ENCODE results near the gene SMAGP.
"Not testable (repeated sequence)": the region's sequence is repeated elsewhere in the genome, so short reads cannot be mapped to it uniquely, and the experiment has no call there.

Gene SMAGP

GRCh38 chr12:51222461-51222860 lies 47.8 kb downstream of the SMAGP start:
- DNase-seq: no peak

- not testable (repeated sequence) for DNase-seq
Observed at GRCh38 chr12:51219857-51220256, 50.4 kb downstream of the SMAGP start.

GRCh38 chr12:51219322-51219721 lies 50.9 kb downstream of the SMAGP start:
- DNase-seq: no peak

- no peak for DNase-seq
Observed at GRCh38 chr12:51218607-51219161, 51.5 kb downstream of the SMAGP start.

- DNase-seq: peak; percentile 62 to 63
Observed at GRCh38 chr12:51217968-51218606, 52.1 kb downstream of the SMAGP start, which contains the start of gene POU6F1. Gene POU6F1 (minus strand): TSS chr12:51218062. CDS start chr12:51206836, 11,226 bp downstream.

- DNase-seq: peak; percentile 39 to 45
Observed at GRCh38 chr12:51217133-51217967, 52.9 kb downstream of the SMAGP start.

- DNase-seq: no peak
Observed at GRCh38 chr12:51216642-51217041, 53.6 kb downstream of the SMAGP start.

- no peak for DNase-seq
Observed at GRCh38 chr12:51214895-51215294, 55.3 kb downstream of the SMAGP start.

- DNase-seq: no peak
Observed at GRCh38 chr12:51210690-51211395, 59.4 kb downstream of the SMAGP start.

- no peak for DNase-seq
Observed at GRCh38 chr12:51209259-51209658, 61.0 kb downstream of the SMAGP start.

GRCh38 chr12:51208016-51208660 lies 62.1 kb downstream of the SMAGP start:
- DNase-seq: no peak

GRCh38 chr12:51205350-51205749 lies 64.9 kb downstream of the SMAGP start:
- DNase-seq: no peak

- DNase-seq: no peak
Observed at GRCh38 chr12:51202718-51203117, 67.5 kb downstream of the SMAGP start.

- DNase-seq: no peak
Observed at GRCh38 chr12:51200806-51201205, 69.4 kb downstream of the SMAGP start.

GRCh38 chr12:51200156-51200555 lies 70.1 kb downstream of the SMAGP start:
- DNase-seq: no peak

- DNase-seq: no peak
Observed at GRCh38 chr12:51199366-51199945, 70.8 kb downstream of the SMAGP start.

GRCh38 chr12:51198568-51199365 lies 71.4 kb downstream of the SMAGP start:
- DNase-seq: no peak

- DNase-seq: no peak
Observed at GRCh38 chr12:51197736-51198567, 72.3 kb downstream of the SMAGP start.

GRCh38 chr12:51196547-51196946 lies 73.7 kb downstream of the SMAGP start:
- DNase-seq: no peak

GRCh38 chr12:51195841-51196240 lies 74.4 kb downstream of the SMAGP start:
- no peak for DNase-seq

Data from activated CD4-positive, alpha-beta T cell treated with anti-CD3 and anti-CD28 coated beads, Interleukin-2, amount 50 U/mL, for 4 hours (primary cell).